HG03469 (cell line): ENCODE data around the gene SMARCB1.

Experiments used
- ATAC-seq: cut with Tn5 transposase; IDR thresholded peaks from one replicate; pipeline ENCODE4 v1.9.1; 2021; ENCODE audit warnings: mild to moderate bottlenecking, moderate library complexity, moderate number of reproducible peaks; ENCODE audit not compliant: unreplicated experiment

The SMARCB1 gene

DNA sequence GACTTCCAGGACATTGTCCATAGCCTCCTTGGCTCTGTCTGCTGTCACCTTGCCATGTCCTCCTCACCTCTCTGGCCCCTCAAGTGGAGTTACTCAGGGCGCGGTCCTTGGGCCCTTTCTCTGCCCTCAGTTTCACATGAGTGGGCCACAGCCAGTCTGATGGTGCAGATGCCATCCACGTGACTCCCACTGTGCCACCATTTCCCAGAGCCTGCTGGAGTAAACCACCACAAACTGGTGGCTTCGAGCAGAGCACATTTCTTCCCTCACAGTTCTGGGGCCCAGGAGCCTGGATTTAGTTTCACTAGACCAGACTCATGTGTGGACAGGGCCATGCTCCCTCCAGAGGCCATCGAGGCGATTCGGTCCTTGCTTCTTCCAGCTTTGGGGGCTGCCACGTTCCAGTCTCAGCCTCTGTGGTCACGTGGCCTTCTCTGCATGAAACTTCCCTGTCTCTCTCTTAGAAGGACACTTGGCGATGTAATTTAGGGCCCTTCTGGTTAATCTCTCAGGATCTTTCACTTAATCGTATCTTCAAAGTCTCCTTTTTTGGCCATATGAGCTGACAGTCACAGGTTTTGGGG, 14.6 kb downstream of the SMARCB1 start:
- ATAC-seq: no peak

- ATAC-seq: no peak
These were observed 15.2 kb downstream of the SMARCB1 start for GRCh38 chr22:23801886-23802377.

- ATAC-seq: no peak
These were observed 16.4 kb downstream of the SMARCB1 start for GRCh38 chr22:23803001-23803819.

GRCh38 chr22:23804781-23805291, 18.1 kb downstream of the SMARCB1 start:
- no peak for ATAC-seq

DNA sequence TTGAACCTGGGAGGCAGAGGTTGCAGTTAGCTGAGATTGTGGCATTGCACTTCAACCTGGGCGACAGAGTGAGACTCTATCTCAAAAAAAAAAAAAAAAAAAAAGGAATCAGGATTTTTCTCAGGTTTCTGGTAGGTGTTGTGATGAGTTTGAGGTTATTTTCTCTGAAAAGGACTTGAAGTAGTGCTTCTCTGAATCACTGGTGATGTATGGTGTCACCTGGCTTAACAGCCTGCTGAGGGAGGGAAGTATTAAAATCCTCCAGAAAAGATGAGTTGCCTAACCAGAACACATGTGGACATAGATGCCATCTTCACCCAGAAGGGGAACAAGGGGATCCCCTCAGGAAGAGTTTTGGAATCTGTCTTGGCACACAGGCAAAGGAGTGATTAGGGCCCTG, 20.1 kb downstream of the SMARCB1 start:
- no peak for ATAC-seq

DNA sequence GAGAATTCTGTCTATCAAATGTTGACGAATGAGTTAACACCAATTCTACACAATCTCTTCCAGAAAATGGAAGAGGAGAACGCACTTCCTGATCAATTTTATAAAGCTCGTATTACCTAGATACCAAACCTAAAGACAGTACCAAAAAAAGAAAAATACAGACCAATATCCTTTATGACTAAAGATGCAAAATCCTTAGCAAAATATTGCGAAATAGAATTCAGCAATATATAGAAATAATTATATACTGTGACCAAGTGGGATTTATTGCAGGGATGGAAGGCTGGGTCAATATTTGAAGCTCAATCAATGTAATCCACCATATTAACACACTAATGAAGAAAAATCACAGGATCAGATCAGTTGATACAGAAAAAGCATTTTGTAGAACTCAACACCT, 25.6 kb downstream of the SMARCB1 start:
- ATAC-seq: no peak

GRCh38 chr22:23815541-23816155, 28.9 kb downstream of the SMARCB1 start:
- no peak for ATAC-seq

GRCh38 chr22:23816156-23816976, 29.6 kb downstream of the SMARCB1 start:
- ATAC-seq: no peak

DNA sequence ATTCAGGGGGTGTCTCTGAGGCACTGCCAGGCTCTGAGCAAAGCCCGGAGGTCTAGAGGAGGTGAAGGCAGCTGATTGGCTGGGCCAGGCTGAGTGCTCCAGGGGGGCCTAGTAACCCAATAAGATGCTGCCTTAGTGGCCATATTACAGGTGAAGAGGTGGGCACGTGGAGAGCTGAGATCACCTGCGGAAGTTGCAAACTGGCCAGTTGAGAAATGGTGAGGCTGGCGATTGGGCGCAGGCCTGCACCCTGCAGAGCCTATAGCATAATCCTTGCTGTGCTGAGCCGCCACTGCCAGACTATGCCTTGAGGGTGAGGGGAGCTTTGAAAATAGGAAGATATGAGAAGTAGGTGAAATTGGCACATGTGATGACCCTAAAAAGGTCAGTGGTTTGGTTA, 30.4 kb downstream of the SMARCB1 start:
- ATAC-seq: no peak

DNA sequence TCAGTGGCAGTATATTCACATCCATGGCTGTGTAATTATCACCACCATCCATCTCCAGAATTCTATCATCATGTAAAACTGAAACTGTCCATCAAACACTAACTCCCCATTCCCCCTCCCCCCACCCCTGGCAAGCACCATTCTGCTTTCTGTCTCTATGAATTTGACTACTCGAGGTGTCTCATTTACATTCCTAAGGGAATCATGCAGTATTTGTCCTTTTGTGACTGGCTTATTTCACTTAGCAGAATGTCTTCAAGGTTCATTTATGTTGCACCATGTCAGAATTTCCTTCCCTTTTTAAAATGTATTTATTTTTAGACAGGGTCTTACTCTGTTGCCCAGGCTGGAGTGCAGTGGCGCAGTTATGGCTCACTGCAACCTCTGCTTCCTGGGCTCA, 31.8 kb downstream of the SMARCB1 start:
- ATAC-seq: no peak

- ATAC-seq: no peak
These were observed 34.0 kb downstream of the SMARCB1 start for GRCh38 chr22:23820748-23821211.

DNA sequence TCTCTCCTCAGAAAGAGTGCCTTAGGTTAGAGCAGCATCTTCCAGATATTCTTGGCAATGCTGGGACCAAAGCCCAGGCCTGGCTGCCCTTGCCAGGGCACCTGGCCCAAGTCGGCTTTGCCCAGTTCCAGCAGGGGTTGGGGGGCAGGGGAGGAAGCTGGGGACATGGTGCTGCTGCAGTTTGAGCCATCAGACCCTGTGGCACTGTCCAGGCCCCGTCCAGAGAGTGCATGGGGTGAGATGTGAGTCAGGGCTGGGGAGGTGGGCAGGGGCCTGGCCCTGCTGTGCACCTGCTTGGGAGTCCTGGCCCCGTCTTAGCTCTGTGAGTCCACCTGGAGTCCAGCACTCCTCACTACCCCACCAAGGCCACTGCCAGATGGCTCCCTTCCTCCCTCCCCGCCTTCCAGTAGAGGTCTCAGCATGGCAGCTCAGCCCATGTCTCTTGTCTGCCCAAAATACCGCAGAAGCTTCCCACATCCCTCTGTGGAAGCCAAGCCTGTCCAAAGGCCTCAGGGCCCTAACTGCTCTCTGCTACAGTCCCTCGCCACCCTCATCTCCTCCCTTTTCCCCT, 35.4 kb downstream of the SMARCB1 start:
- no peak for ATAC-seq

DNA sequence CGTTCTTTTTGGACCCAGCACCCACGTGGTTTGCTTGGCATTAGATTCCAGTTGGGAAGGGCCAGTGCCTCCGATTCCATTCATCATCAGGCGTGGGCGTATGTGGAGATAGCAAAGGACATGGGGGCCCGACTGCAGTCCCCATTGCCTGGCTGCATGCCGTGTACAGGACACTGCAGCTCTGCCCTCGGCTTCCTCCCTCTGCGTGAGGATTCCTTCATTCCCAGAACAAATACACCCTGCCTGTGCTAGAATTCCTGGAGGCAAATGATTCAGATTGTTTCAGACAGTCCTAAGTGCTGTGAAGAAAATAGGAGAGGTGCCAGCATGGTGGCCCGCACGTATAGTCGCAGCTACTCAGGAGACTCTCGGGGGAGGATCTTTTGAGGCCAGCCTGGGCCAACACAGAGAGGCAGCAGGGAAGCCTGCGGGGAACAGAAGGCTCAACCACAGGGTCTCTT, 36.6 kb downstream of the SMARCB1 start:
- no peak for ATAC-seq

DNA sequence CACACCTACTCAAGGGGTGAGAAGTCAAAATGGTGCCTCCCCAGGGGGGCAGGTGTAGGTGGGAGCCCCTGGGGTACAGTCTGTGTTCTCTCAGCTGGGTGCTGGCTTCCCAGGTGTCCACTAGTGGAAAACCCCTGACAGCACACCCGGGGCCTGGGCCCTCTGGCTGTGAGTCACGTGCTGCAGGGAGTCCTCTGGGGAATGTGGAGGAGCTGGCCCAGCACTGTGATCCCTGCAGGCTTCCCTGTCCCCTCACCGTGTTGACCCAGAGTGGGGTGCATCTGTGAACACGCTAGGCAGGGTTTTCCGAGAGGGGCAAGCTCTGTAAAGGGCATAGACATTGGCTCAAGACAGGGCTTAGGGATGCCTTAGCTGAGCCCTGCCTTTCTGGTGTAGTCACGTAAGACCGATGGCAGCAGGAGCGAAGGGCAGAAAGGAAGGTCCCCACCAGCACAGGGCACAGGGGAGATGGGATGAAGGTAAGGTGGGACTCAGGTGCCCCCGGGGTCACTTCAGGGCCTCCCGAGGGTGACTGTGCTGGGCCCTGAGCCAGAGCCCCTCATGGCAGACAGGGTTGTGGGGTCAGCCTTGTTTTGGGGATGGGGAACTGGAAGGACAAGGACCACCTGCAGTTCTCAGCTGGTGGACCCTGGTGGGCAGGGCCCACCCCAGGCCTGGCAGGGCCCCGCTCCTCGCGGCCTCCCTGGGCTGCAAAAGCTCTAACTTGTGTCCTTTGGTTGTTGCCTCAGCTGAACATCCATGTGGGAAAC, 37.9 kb downstream of the SMARCB1 start:
- no peak for ATAC-seq

GRCh38 chr22:23825246-23825905, 38.6 kb downstream of the SMARCB1 start:
- no peak for ATAC-seq

DNA sequence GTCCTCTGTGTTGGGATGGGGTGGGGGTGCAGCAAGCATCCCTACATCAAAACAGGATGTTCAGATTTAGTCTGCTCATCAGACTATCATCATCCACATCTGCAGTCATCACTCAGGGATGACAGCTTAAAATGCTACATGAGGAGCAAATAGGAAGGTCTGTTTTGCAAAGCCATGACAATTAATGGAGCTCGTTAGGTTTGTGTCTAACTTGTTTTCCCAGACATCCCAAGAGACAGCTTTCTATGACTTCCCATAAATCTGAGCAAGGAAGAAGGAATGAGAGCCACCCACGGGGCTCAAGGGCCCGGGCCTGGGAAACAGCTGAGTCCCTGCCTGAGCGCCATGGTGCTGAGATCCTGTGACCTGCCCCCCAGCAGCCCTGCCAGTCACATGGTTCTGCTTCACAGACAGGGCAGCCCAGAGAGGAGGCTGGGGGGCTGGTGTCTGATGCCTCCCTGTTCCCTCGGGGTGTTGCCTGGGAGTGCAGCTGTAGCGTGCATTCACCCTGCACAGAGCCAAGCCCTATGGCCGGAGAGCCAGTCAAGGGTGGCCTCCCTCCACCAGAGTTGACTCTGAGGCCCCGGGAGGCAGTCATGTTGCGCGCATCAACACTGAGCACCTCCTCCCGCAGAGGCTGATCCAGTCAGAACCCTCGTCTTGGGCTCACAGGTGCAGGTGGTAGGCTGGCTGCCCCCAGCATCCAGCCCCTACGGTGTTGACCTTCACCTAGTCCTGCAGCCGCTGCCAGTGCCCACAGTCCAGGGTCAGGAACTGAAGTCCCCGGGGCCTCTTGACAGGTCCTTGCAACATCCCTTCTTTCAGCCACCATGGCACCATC, 40.0 kb downstream of the SMARCB1 start:
- ATAC-seq: no peak

- ATAC-seq: no peak
These were observed 40.7 kb downstream of the SMARCB1 start for GRCh38 chr22:23827351-23827995.
